Suppressor macrophage treated with lipopolysaccharide for 1 hour (primary cell): ENCODE results near the gene RGS7.
"Not testable (repeated sequence)": the region's sequence is repeated elsewhere in the genome, so short reads cannot be mapped to it uniquely, and the experiment has no call there.

ENCODE experiments used
- DNase-seq, 3 donors: peaks; one replicate each; pipeline ENCODE4 v3.0.0-alpha.2; 2020 to 2022

Gene RGS7

DNA sequence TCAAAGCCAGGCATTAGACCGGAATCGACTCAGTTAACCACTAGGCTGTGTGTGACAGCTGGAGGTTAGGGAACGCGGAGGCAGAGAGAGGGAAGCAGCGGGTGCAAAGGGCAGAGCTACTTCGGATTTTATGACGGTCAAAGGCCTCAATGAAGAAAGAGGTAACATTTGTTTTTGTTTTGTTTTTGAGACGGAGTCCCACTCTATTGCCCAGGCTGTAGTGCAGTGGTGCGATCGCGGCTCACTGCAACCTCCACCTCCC, 468.3 kb downstream of the RGS7 start:
- DNase-seq: no peak

GRCh38 chr1:240888039-240888786, 468.8 kb downstream of the RGS7 start:
- DNase-seq: peak in 2 of 3 donors; percentile 4

DNA sequence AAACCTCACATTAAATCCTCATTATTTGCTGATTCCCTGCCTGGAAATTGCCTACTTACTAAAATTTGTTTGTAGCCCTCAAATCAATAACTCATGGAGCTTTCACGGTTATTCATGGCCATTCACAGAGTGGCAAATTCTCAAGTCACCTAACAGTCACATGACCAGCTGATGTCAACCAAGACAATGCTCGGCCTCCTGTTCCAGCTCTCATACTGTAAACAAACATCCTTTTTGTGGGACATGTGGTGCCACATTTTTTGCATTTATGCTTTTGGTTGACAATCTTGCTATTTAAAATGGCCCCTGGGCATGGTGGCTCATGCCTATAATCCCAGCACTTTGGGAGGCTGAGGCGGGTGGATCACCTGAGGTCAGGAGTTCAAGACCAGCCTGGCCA, 473.5 kb downstream of the RGS7 start:
- DNase-seq: no peak

DNA sequence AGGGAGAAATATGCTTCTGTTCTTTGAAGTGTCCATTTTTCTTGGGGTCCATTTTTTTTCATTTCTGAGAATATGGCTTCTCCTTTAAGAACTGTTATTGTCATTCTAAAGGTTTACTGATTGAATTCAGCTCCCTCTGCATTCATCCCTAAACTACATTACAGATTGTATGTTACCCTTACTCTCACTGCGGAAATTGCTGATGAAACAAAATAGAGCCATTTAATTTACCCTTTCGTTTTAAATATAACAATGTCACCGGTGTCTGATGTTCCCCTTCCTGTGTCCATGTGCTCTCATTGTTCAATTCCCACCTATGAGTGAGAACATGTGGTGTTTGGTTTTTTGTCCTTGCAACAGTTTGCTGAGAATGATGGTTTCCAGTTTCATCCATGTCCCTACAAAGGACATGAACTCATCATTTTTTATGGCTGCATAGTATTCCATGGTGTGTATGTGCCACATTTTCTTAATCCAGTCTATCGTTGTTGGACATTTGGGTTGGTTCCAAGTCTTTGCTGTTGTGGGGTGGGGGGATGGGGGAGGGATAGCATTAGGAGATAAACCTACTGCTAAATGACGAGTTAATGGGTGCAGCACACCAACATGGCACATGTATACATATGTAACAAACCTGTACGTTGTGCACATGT, 474.2 kb downstream of the RGS7 start:
- DNase-seq: not testable (repeated sequence)

- no peak for DNase-seq
These were observed 478.4 kb downstream of the RGS7 start for GRCh38 chr1:240878631-240879030.

- DNase-seq: no peak
These were observed 479.4 kb downstream of the RGS7 start for GRCh38 chr1:240877605-240878004.

DNA sequence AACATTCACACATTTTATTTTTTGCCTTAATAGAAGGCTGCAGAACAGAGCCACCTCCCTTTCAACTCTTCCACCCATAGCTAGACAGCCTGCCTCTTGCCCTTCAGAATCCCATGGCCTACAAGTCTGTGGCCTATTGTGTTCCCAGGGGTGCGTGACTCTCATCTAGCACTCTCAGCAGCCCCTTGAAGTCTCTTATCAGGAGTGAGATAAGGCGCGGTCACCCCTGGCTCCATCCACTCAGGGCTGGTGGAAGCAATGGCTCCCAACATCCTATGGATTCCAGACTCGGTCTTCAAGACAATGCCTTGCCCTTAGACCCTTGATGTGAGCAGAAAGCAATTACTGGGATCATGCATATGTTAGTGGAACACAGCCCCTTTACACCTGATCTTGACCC, 480.9 kb downstream of the RGS7 start:
- no peak for DNase-seq

DNA sequence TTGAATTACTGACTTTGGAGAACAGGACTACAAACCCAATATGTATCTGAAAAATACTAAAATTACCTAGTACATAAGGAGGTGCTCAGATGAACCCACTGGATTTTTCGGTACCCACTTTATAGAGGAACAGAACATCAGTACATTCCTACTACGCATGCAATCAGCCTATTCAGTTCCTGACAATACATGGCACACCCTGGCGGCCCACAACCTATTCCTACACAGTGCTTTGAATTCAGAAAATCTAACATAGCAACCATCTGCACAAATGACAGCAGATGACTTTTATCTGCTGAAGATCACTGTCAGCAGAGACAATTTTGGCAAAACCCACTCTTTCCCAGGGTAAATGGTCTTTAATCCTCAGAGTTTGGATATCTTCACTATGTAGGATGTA, 487.9 kb downstream of the RGS7 start:
- DNase-seq: no peak

DNA sequence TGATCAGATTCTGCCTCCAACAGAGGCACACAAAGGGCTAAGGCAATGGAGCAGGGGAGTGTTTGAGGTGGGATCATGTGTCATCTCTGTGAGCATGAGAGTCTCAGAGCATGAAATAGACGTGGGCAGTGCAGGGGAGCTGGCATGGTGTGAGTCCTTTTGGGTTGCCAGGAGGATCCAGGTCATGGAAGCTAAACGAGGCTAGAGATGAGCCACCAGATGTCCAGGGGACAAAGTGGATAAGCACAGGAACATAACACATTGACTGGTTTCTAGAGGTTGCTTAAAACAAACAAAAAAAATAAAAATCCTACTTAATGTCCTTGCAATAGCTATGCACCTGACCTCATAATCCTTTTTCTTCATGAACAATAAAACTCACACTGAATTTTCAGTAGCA, 490.3 kb downstream of the RGS7 start:
- DNase-seq: no peak

- DNase-seq: no peak
These were observed 497.0 kb downstream of the RGS7 start for GRCh38 chr1:240860023-240860422.

- DNase-seq: no peak
These were observed 502.6 kb downstream of the RGS7 start for GRCh38 chr1:240854367-240854766.

- DNase-seq: no peak
These were observed 509.7 kb downstream of the RGS7 start for GRCh38 chr1:240847325-240847724.

GRCh38 chr1:240844486-240844885, 512.5 kb downstream of the RGS7 start:
- no peak for DNase-seq

DNA sequence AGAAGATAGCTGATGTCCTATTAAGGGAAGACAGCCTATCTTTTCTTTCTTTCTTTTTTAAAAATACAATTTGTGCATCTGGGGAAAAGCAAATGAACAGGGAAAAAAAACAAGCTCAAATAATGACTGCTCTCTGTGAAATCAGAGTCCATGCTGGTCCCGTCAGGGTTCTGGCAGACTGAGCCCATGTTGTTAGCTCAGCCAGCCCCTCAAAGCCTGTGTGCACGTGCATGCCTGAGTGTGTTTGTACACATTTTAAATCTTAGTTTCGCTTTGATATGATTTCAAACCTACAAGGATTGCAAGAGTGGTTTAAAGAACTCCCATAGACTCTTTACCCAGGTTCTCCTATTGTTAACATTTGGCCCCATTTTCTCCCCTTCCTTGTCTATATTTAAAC, 513.2 kb downstream of the RGS7 start:
- DNase-seq: no peak

GRCh38 chr1:240836271-240836670, 520.7 kb downstream of the RGS7 start:
- DNase-seq: no peak

GRCh38 chr1:240835291-240835690, 521.7 kb downstream of the RGS7 start:
- DNase-seq: no peak

DNA sequence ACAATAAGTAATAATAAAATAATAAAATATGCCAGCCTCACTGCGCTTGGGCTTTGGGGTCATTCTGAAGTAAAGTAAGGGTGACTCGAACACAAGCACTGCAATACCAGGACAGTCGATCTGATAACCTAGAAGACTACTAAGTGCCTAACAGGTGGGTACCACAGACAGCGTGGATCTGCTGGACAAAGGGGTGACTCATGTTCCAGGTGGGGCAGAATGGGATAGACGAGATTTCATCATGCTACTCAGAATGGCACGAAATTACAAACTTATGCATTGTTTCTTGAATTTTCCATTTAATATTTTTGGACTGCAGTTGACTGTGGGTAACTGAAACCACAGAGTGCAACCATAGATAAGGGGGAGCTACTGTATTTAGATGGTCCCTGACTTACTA, 523.9 kb downstream of the RGS7 start:
- no peak for DNase-seq

- DNase-seq: no peak
These were observed 525.1 kb downstream of the RGS7 start for GRCh38 chr1:240831922-240832321.

GRCh38 chr1:240831191-240831631, 525.8 kb downstream of the RGS7 start:
- DNase-seq: no peak

DNA sequence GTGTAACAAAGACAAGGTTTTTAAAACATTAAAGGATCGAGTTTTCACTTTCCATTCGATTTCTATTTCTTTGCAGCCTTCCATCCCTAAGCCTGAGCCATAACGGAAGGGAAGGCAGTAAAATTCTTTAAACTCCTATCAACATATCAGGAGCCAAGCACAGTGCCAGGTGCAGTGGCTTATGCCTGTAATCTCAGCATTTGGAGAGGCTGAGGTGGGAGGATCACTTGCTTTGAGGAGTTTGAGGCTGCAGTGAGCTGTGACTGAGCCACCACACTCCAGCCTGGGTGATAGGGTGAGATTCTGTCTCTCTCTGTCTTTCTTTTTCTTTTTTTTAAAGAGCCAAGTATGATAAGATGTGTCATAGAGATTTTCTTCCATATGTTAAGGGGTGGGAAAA, 527.5 kb downstream of the RGS7 start:
- no peak for DNase-seq

GRCh38 chr1:240827786-240828185, 529.2 kb downstream of the RGS7 start:
- no peak for DNase-seq

DNA sequence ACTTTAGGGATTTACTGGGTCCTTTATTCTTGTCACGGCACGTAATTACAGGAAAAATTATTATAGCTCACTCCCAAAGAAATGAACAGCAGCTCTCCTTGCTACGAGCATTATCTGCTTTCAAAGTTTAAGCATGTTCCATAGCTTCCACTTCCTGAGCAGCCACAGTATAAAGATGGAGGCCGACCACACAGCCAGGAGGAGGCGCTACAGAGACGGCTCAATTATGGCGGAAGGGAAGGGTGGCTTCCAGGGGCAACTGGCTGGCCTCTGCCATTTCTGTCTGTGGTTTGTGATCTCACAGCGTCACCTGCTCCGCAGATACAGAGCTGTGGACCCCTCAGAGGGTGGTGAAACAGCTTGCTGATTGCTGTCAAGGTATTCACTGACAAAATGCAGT, 532.8 kb downstream of the RGS7 start:
- no peak for DNase-seq

DNA sequence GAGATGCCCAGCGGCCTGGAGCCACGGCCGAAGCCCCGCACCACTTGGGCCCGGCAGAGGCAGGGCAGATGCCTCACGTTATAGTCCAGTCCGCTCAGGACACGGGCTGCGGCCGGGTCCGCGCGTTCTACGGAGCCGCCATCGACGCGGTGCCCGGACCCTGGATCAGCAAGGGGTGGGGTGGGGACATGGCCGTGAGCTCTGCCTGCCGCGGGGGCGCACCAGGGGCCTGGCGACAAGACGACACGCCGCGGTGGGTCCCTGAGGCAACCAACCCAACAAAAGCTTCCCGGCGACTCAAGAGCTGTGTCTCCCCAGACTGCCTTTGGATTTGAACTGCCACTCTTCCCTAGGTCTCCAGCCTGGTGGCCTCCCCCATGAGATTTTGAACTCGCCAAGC, 533.6 kb downstream of the RGS7 start:
- DNase-seq: no peak

DNA sequence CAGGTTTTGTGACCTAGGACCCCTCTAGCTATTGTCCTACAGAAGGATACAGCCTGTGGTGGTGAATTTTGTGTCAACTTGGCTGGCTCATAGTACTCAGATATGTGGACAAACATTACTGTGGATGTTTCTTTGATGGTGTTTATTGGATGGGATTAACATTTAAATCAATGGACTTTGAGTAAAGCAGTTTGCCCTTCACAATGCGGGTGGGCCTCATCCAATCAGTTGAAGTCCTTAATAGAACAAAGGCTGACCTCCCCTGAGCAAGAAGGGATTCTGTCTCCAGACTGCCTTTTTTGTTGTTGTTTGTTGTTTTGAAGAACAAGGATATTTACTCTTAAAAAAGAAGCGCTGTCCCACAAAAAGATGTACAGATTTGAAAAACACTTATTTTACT, 535.1 kb downstream of the RGS7 start:
- DNase-seq: no peak

GRCh38 chr1:240820816-240821215, 536.2 kb downstream of the RGS7 start:
- DNase-seq: no peak
